H9 (cell line): ENCODE measurements around the gene PHF21B. TPM values are rescaled to one million over a fixed set of nuclear protein-coding genes. Genes with fewer than 3 reads are reported as not detected.

Experiments
- DNase-seq: peaks from one replicate; pipeline ENCODE4 v3.0.0-alpha.2; 2017
- H2AFZ ChIP-seq: one replicate; pipeline ENCODE4 v1.6.1; 2013; ENCODE audit warnings: mild to moderate bottlenecking, low read length, control low read depth, moderate library complexity
- H2AK5ac ChIP-seq: 2 replicates; pipeline ENCODE4 v1.6.1; 2013; ENCODE audit warnings: low read length, control low read depth, mixed read lengths; ENCODE audit not compliant: insufficient read length
- H2BK120ac ChIP-seq: one replicate; pipeline ENCODE4 v1.6.1; 2013; ENCODE audit warnings: low read depth, mild to moderate bottlenecking, low read length, control low read depth, inconsistent platforms; ENCODE audit not compliant: poor library complexity, severe bottlenecking
- H2BK12ac ChIP-seq: 2 replicates; pipeline ENCODE4 v1.6.1; 2013; ENCODE audit warnings: low read length, control low read depth, mixed read lengths, low read depth; ENCODE audit not compliant: insufficient read length
- H2BK15ac ChIP-seq: 2 replicates; pipeline ENCODE4 v1.6.1; 2013; ENCODE audit warnings: low read depth, low read length, control low read depth
- H2BK20ac ChIP-seq: one replicate; pipeline ENCODE4 v1.6.1; 2013; ENCODE audit warnings: low read depth, mild to moderate bottlenecking, low read length, control low read depth, inconsistent platforms; ENCODE audit not compliant: poor library complexity, severe bottlenecking
- H2BK5ac ChIP-seq: 2 replicates; pipeline ENCODE4 v1.6.1; 2013; ENCODE audit warnings: low read length, control low read depth, mixed read lengths; ENCODE audit not compliant: insufficient read length
- H3K14ac ChIP-seq: 2 replicates; pipeline ENCODE4 v1.6.1; 2013; ENCODE audit warnings: low read length, control low read depth; ENCODE audit not compliant: insufficient read depth
- H3K18ac ChIP-seq: 2 replicates; pipeline ENCODE4 v1.6.1; 2013; ENCODE audit warnings: low read depth, mild to moderate bottlenecking, mixed read lengths, low read length, control low read depth; ENCODE audit not compliant: insufficient read length
- H3K23ac ChIP-seq: 2 replicates; pipeline ENCODE4 v1.6.1; 2013; ENCODE audit warnings: low read length, control low read depth, mixed read lengths, low read depth; ENCODE audit not compliant: insufficient read length
- H3K23me2 ChIP-seq: 2 replicates; pipeline ENCODE4 v1.6.1; 2013; ENCODE audit warnings: low read depth, mild to moderate bottlenecking, mixed read lengths, low read length, control low read depth; ENCODE audit not compliant: insufficient read length, poor library complexity, severe bottlenecking
- H3K27ac ChIP-seq: 2 replicates; pipeline ENCODE4 v1.5.1; 2013; ENCODE audit warnings: low read length, control low read depth, mixed read lengths, low read depth; ENCODE audit not compliant: insufficient read length
- H3K27me3 ChIP-seq: 2 replicates; pipeline ENCODE4 v1.6.1; 2013; ENCODE audit warnings: low read length, control low read depth, inconsistent platforms; ENCODE audit not compliant: insufficient read depth
- H3K4ac ChIP-seq: 2 replicates; pipeline ENCODE4 v1.6.1; 2013; ENCODE audit warnings: low read depth, mild to moderate bottlenecking, control low read depth, inconsistent platforms, low read length, moderate library complexity
- H3K4me1 ChIP-seq: 2 replicates; pipeline ENCODE4 v1.6.1; 2013; ENCODE audit warnings: low read length, control low read depth, inconsistent platforms; ENCODE audit not compliant: insufficient read depth
- H3K4me2 ChIP-seq: 2 replicates; pipeline ENCODE4 v1.6.1; 2013; ENCODE audit warnings: low read length, control low read depth, mixed read lengths; ENCODE audit not compliant: insufficient read length, insufficient read depth
- H3K56ac ChIP-seq: 2 replicates; pipeline ENCODE4 v1.6.1; 2013; ENCODE audit warnings: low read depth, mild to moderate bottlenecking, mixed read lengths, low read length, control low read depth; ENCODE audit not compliant: insufficient read length
- H3K79me1 ChIP-seq: 2 replicates; pipeline ENCODE4 v1.6.1; 2013; ENCODE audit warnings: low read depth, mild to moderate bottlenecking, moderate library complexity, low read length, control low read depth, inconsistent platforms; ENCODE audit not compliant: insufficient read depth, poor library complexity, severe bottlenecking
- H3K79me2 ChIP-seq: 2 replicates; pipeline ENCODE4 v1.6.1; 2013; ENCODE audit warnings: low read length, control low read depth, inconsistent platforms; ENCODE audit not compliant: insufficient read depth
- H3K9ac ChIP-seq: 2 replicates; pipeline ENCODE4 v1.6.1; 2013; ENCODE audit warnings: low read length, control low read depth, mixed read lengths; ENCODE audit not compliant: insufficient read length; ENCODE audit errors: extremely low read depth
- H3K9me3 ChIP-seq: one replicate; pipeline ENCODE4 v1.6.1; 2013; ENCODE audit warnings: low read depth, low read length, inconsistent platforms; ENCODE audit not compliant: control insufficient read depth
- H3T11ph ChIP-seq: one replicate; pipeline ENCODE4 v1.6.1; 2013; ENCODE audit warnings: mild to moderate bottlenecking, low read length, control low read depth, inconsistent platforms
- H4K20me1 ChIP-seq: one replicate; pipeline ENCODE4 v1.6.1; 2013; ENCODE audit not compliant: control insufficient read depth, insufficient read length, insufficient read depth
- H4K5ac ChIP-seq: 2 replicates; pipeline ENCODE4 v1.6.1; 2013; ENCODE audit warnings: low read depth, mild to moderate bottlenecking, mixed read lengths, low read length, control low read depth; ENCODE audit not compliant: insufficient read length
- H4K8ac ChIP-seq: replicated peaks from 2 replicates; pipeline ENCODE4 v1.6.1; 2013; ENCODE audit warnings: low read length, control low read depth, mixed read lengths, low read depth; ENCODE audit not compliant: insufficient read length
- H4K91ac ChIP-seq: 2 replicates; pipeline ENCODE4 v1.6.1; 2013; ENCODE audit warnings: low read depth, mild to moderate bottlenecking, moderate library complexity, mixed read lengths, low read length, control low read depth; ENCODE audit not compliant: insufficient read length
- H3K27ac Mint-ChIP-seq, 3 experiments: 2 replicates in 2 of 3; 3 replicates in 1 of 3; pipeline ENCODE4 v1.8.0; 2020 to 2021; ENCODE audit warnings: mixed read lengths in 3 of 3, mild to moderate bottlenecking in 1 of 3, moderate library complexity in 1 of 3
- H3K27me3 Mint-ChIP-seq: 2 replicates; pipeline ENCODE4 v1.8.0; 2021; ENCODE audit warnings: low read depth, mild to moderate bottlenecking, moderate library complexity, mixed read lengths
- H3K36me3 Mint-ChIP-seq, 3 experiments: 2 replicates in 2 of 3; 3 replicates in 1 of 3; pipeline ENCODE4 v1.8.0; 2020 to 2021; ENCODE audit warnings: low read depth in 3 of 3, mixed read lengths in 3 of 3; ENCODE audit not compliant: insufficient read depth in 1 of 3
- H3K4me1 Mint-ChIP-seq, 2 experiments: 2 replicates each; pipeline ENCODE4 v1.8.0; 2020; ENCODE audit warnings: mixed read lengths in 2 of 2
- H3K4me3 Mint-ChIP-seq, 2 experiments: 2 replicates in 1 of 2; 3 replicates in 1 of 2; pipeline ENCODE4 v1.8.0; 2020 to 2021; ENCODE audit warnings: mild to moderate bottlenecking in 2 of 2, mixed read lengths in 2 of 2, moderate library complexity in 1 of 2
- H3K9me3 Mint-ChIP-seq, 2 experiments: 2 replicates in 1 of 2; 3 replicates in 1 of 2; pipeline ENCODE4 v1.8.0; 2020; ENCODE audit warnings: mild to moderate bottlenecking in 2 of 2, mixed read lengths in 2 of 2, moderate library complexity in 1 of 2
- CTCF ChIP-seq: fragments of 200-600 bp; sonication (generic); conservative IDR thresholded peaks from 3 replicates; pipeline ENCODE4 v1.8.0; 2021; ENCODE audit warnings: antibody characterized with exemption, mild to moderate bottlenecking
- WGBS: extraction: QIAGEN DNeasy Blood & Tissue Kit; methylation state at CpG from one replicate; pipeline ENCODE4 v1.1.7; 2013; ENCODE audit warnings: missing lambda C conversion rate, low lambda C conversion rate, mixed read lengths; ENCODE audit not compliant: insufficient read length; ENCODE audit errors: extremely low coverage; 5-methylcytosine and 5-hydroxymethylcytosine counted together
- total RNA-seq: library from RNA; stranded (reverse); gene quantifications from 2 replicates; pipeline ENCODE4 v1.2.1, GENCODE V29; 2021

PHF21B gene
- total RNA-seq, 1 experiment from 2014 or later, result 60.3 TPM

GRCh38 chr22:45008186-45008681 is 1.6 kb downstream of the PHF21B start:
- no peak overlapping the region for H2AFZ ChIP-seq
- H3T11ph ChIP-seq, result no peak overlapping the region
- no peak for TF ChIP-seq CTCF
- H3K18ac ChIP-seq, result peak overlapping the region; percentile 27
- H3K9ac ChIP-seq, result peak overlapping the region; percentile 49
- H2BK5ac ChIP-seq, result no peak overlapping the region
- no peak overlapping the region; the same call in 1 of the 2 replicates for H3K4ac ChIP-seq
- Mint-ChIP-seq H3K27me3 (peaks cover 15% of the 10 kb centered on the region), H3K27ac (peak overlapping the region in 1 of 3 experiments; percentile 79; a peak in 1 of 7 replicates), H3K9me3 (peaks cover 0 to 2% of the 10 kb centered on the region in 2 experiments; a peak in 1 of 5 replicates), H3K4me1 (peaks cover 51 to 53% of the 10 kb centered on the region in 2 experiments), H3K36me3 (peaks cover 24 to 28% (median 26%) of the 10 kb centered on the region in 3 experiments), H3K4me3 (peak overlapping the region; percentile 74 to 84)
- peaks cover 10% of the 10 kb centered on the region; the same call in 1 of the 2 replicates for H3K4me1 ChIP-seq
- no peak overlapping the region for H2BK12ac ChIP-seq
- H2AK5ac ChIP-seq, result no peak overlapping the region
- H3K23me2 ChIP-seq, result peaks cover 11% of the 10 kb centered on the region
- H4K8ac ChIP-seq, result no peak overlapping the region
- peak overlapping the region; percentile 33 for H3K4me2 ChIP-seq
- H3K9me3 ChIP-seq, result no peaks in the 10 kb centered on the region
- no peaks in the 10 kb centered on the region for H3K27me3 ChIP-seq
- no peak overlapping the region for H3K56ac ChIP-seq
- no CpG with 5 or more reads among the region's 46 CpGs for WGBS
- peaks cover 3% of the 10 kb centered on the region for H3K79me1 ChIP-seq
- no peaks in the 10 kb centered on the region for H4K20me1 ChIP-seq
- no peak overlapping the region for H3K23ac ChIP-seq
- DNase-seq, result peak; percentile 60
- no peak overlapping the region for H2BK15ac ChIP-seq
- H3K14ac ChIP-seq, result no peak overlapping the region
- H2BK20ac ChIP-seq, result no peak overlapping the region
- no peak overlapping the region for H4K5ac ChIP-seq
- no peak overlapping the region for H4K91ac ChIP-seq
- H3K27ac ChIP-seq, result no peak overlapping the region
- H2BK120ac ChIP-seq, result no peak overlapping the region
- peaks cover 32% of the 10 kb centered on the region; the same call in 1 of the 2 replicates for H3K79me2 ChIP-seq
